ENCODE data around the gene SDK2.
A peak's percentile ranks its signal among the peaks of the same experiment; 100 is the strongest.

SDK2 gene

DNA sequence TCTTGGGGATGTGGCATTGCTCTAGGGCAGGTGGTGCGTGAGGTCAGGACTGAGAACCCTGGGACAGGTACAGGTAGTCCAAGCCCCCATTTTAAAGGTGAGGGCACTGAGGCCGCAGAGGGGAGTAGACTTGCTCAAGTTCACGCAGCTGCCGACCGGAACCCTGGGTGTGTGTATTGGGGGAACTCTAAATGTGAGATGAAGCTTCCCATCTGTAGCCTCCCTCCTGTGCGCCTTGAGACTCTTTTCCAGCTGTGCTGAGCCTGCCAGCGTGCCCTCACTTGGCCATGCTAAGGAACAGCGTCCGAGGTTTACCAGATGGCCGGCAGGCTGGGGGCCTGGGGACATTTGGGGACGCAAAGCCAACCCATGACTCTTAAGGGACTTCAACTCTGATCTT lies 253.4 kb downstream of the SDK2 start:
- no peak overlapping the region for H3K9ac ChIP-seq (ENCODE audit: low read length)
- H3K36me3 ChIP-seq (ENCODE audit: control insufficient read depth, insufficient read depth, low read length, severe bottlenecking) = no peaks in the 10 kb centered on the region

DNA sequence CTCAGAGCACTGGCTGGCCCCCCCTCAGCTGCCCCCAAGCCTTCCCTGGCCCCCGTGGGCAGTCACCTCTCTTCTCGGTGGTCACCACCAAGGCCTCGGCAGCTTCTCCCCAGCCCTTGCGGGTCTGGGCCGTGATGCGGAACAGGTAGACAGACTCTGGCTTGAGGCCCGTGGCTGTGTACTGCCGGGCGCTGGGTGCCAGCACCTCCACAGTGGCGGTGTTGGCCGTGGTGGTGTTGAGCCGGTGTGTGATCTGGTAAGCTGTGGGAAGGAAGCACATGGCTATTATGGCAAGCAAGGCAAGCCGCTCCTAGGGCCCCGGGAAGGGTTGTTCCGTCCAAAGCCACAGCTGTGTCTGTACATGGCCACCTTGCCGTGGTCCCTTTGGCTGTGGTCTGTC lies 254.0 kb downstream of the SDK2 start:
- Histone ChIP-seq H3K27me3 (replicated peaks; ENCODE audit: control insufficient read depth, insufficient read depth, low read length) (peaks cover 19% of the 10 kb centered on the region), H3K4me3 (ENCODE audit: low read length) (no peak overlapping the region), H3K36me3 (ENCODE audit: control insufficient read depth, insufficient read depth, low read length, severe bottlenecking) (no peaks in the 10 kb centered on the region), H3K9ac (ENCODE audit: low read length) (no peak overlapping the region), H3K4me1 (ENCODE audit: control insufficient read depth, insufficient read depth, low read length) (no peaks in the 10 kb centered on the region), H3K9me3 (ENCODE audit: control insufficient read depth, low read length) (no peaks in the 10 kb centered on the region)
- DNase-seq (ENCODE audit: low read depth) = no peak

More for the DNA sequence above, 253.4 kb downstream of the SDK2 start:
- H3K9me3 ChIP-seq (ENCODE audit: control insufficient read depth, low read length) = no peaks in the 10 kb centered on the region
- H3K4me3 ChIP-seq (ENCODE audit: low read length) = no peak overlapping the region
- no peaks in the 10 kb centered on the region for H3K4me1 ChIP-seq (ENCODE audit: control insufficient read depth, insufficient read depth, low read length)
- H3K27me3 ChIP-seq (replicated peaks; ENCODE audit: control insufficient read depth, insufficient read depth, low read length) = peaks cover 17% of the 10 kb centered on the region
- no peak for DNase-seq (ENCODE audit: low read depth)

DNA sequence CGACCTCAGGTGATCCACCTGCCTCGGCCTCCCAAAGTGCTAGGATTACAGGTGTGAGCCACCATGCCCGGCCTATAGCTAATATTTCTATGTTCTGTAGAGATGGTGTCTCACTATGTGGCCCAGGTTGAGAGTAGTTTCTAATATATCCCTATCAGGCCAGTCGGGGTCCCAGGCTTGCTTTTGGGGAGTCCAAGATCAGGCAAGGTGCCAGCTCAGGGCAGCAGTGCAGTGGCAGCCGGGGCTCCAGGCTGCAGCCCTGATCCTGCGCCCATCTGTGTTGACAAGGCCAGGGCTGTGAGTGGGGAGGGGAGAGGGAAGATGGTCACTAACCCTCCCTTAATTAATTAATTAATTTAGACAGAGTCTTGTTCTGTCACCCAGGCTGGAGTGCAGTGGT lies 254.8 kb downstream of the SDK2 start:
- no peak for DNase-seq (ENCODE audit: low read depth)
- Histone ChIP-seq H3K9ac (ENCODE audit: low read length) (no peak overlapping the region), H3K27me3 (replicated peaks; ENCODE audit: control insufficient read depth, insufficient read depth, low read length) (peaks cover 27% of the 10 kb centered on the region), H3K4me1 (ENCODE audit: control insufficient read depth, insufficient read depth, low read length) (no peaks in the 10 kb centered on the region), H3K36me3 (ENCODE audit: control insufficient read depth, insufficient read depth, low read length, severe bottlenecking) (no peaks in the 10 kb centered on the region), H3K4me3 (ENCODE audit: low read length) (no peak overlapping the region), H3K9me3 (ENCODE audit: control insufficient read depth, low read length) (no peaks in the 10 kb centered on the region)

DNA sequence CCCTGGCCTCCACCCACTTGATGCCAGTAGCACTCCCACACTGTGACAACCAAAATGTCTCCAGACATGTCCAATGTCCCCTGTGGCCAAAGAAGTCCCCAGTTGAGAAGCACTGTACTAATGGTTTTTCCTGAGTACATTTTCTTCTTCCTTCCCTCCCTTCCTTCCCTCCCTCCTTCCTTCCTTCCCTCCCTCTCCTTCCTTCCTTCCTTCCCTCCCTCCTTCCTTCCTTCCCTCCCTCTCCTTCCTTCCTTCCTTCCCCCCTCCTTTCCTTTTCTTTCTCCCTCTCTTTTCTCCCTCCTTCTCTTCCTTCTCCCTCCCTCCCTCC lies 255.7 kb downstream of the SDK2 start:
- H3K27me3 ChIP-seq (replicated peaks; ENCODE audit: control insufficient read depth, insufficient read depth, low read length) = peaks cover 31% of the 10 kb centered on the region
- H3K4me3 ChIP-seq (ENCODE audit: low read length) = no peak overlapping the region
- no peaks in the 10 kb centered on the region for H3K9me3 ChIP-seq (ENCODE audit: control insufficient read depth, low read length)
- H3K9ac ChIP-seq (ENCODE audit: low read length) = no peak overlapping the region
- no peaks in the 10 kb centered on the region for H3K4me1 ChIP-seq (ENCODE audit: control insufficient read depth, insufficient read depth, low read length)
- H3K36me3 ChIP-seq (ENCODE audit: control insufficient read depth, insufficient read depth, low read length, severe bottlenecking) = no peaks in the 10 kb centered on the region
- DNase-seq (ENCODE audit: low read depth) = no peak

DNA sequence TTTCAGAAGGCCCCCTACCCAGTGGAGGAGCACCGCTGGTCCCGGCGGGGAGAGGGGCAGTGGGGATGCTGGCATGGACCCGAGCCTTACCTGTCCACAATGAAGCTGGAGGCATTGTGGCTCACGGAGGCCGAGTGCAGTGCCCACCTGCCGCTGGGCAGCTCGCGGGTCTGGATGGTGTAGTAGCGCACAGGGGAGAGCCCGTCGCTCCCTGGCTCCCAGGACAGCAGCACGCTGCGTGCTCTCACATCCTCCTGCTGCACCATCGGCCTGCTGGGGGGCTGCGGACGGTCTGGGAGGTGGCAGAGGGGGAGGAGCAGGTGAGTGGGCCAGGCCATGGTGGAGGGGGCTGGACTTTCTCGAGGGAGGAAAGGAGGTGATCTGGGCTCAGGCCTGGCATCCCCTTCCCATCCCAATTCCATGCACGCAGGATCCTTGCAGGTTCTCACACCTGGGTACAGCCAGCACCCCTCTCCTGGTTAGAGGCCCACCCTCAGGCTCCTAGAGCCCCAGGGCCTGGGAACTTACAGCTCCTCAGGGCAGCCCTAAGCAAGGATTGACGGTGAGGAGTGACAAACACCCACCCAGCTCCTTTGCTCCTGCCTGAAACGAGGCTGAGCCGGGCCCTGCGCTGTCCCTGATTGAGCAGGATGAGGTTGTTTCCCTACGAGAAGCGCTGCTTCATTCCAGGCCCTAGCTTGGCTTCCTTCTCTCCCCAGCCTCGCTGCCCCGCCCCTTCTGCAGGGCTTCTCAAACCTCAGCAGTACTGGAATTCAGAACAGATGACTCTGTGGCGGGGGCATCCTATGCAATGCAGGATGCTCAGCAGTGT lies 256.3 kb downstream of the SDK2 start:
- DNase-seq (ENCODE audit: low read depth) = peak; percentile 56
- Histone ChIP-seq H3K4me1 (ENCODE audit: control insufficient read depth, insufficient read depth, low read length) (no peaks in the 10 kb centered on the region), H3K36me3 (ENCODE audit: control insufficient read depth, insufficient read depth, low read length, severe bottlenecking) (no peaks in the 10 kb centered on the region), H3K27me3 (replicated peaks; ENCODE audit: control insufficient read depth, insufficient read depth, low read length) (peaks cover 36% of the 10 kb centered on the region), H3K9me3 (ENCODE audit: control insufficient read depth, low read length) (no peaks in the 10 kb centered on the region), H3K4me3 (ENCODE audit: low read length) (no peak overlapping the region), H3K9ac (ENCODE audit: low read length) (no peak overlapping the region)

DNA sequence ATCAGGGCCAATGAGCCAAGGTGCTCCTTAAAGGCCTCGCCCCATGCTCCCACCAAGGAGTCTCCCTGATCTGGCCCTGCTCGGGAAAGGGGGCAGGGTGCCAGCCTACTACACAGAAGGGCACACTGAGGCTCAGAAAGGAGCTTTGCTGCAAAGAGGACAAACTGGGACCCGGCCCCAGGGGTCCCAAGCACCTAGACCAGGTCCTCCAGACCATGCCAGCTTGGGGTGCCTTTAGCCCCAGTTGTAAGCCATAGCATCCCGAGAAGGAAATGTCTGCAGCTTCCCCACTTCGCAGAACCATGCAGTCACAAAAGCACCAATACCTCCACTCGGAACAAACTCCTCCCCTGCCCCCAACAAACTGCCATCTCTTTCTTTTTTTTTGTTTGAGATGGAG lies 257.7 kb downstream of the SDK2 start:
- H3K27me3 ChIP-seq (replicated peaks; ENCODE audit: control insufficient read depth, insufficient read depth, low read length) = peaks cover 46% of the 10 kb centered on the region
- no peaks in the 10 kb centered on the region for H3K4me1 ChIP-seq (ENCODE audit: control insufficient read depth, insufficient read depth, low read length)
- H3K9ac ChIP-seq (ENCODE audit: low read length) = no peak overlapping the region
- no peaks in the 10 kb centered on the region for H3K36me3 ChIP-seq (ENCODE audit: control insufficient read depth, insufficient read depth, low read length, severe bottlenecking)
- DNase-seq (ENCODE audit: low read depth) = no peak
- no peaks in the 10 kb centered on the region for H3K9me3 ChIP-seq (ENCODE audit: control insufficient read depth, low read length)
- no peak overlapping the region for H3K4me3 ChIP-seq (ENCODE audit: low read length)

DNA sequence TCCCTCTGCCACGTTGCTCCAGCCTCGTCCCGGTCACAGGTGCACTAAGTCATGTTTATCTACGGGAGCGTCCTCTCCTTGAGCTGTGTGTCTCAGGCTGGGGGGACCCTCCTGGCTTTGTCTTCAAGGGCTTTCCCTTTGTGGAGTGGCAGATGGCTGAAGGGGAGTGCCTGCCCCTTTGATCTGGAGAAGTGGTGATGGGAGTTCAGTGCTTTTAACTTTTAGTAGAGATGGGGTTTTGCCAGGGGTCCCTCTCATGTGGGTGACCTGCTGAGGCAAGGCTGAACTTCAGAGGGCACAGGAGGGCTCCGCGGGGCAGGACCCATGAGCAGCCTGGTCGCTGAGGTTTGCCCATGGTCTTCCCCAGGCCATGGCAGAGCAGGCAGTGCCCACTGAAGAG lies 259.3 kb downstream of the SDK2 start:
- no peak for DNase-seq (ENCODE audit: low read depth)
- no peaks in the 10 kb centered on the region for H3K36me3 ChIP-seq (ENCODE audit: control insufficient read depth, insufficient read depth, low read length, severe bottlenecking)
- no peaks in the 10 kb centered on the region for H3K9me3 ChIP-seq (ENCODE audit: control insufficient read depth, low read length)
- H3K9ac ChIP-seq (ENCODE audit: low read length) = no peak overlapping the region
- no peak overlapping the region for H3K4me3 ChIP-seq (ENCODE audit: low read length)
- H3K4me1 ChIP-seq (ENCODE audit: control insufficient read depth, insufficient read depth, low read length) = peaks cover 3% of the 10 kb centered on the region
- peaks cover 42% of the 10 kb centered on the region for H3K27me3 ChIP-seq (replicated peaks; ENCODE audit: control insufficient read depth, insufficient read depth, low read length)

DNA sequence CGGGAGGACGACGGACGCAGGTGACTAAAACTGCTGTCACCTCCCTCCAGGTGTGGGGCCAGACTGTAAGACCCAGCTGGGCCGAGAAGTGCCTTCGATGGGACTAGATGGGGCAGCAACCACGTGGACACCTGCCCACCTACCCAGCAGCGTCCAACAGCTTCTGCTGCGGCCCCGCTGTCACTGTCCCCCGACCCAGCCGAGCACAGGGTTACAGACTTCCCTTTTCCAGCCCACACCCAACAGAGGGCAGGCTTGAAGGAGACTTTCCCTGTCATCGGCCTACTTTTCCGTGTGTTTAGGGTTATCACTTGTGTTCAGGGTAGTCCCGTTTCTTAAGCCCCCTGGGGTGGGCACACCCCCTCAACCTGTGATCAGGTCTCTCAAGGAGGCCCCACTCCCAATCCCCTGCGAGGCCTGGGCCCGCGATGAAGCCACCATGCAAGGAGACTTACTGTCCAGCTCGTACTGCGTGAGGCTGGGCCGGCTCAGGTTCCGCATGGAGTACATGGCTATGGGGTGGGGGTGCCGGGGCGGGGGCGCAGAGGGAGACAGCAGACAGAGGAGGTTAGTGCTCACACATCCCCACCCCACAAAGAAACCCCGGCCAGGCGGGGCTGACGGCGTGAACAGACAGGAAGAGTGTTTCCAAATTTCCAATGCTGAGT lies 263.7 kb downstream of the SDK2 start:
- H3K9ac ChIP-seq (ENCODE audit: low read length) = no peak overlapping the region
- H3K27me3 ChIP-seq (replicated peaks; ENCODE audit: control insufficient read depth, insufficient read depth, low read length) = peaks cover 53% of the 10 kb centered on the region
- H3K36me3 ChIP-seq (ENCODE audit: control insufficient read depth, insufficient read depth, low read length, severe bottlenecking) = no peaks in the 10 kb centered on the region
- DNase-seq (ENCODE audit: low read depth) = no peak
- H3K4me1 ChIP-seq (ENCODE audit: control insufficient read depth, insufficient read depth, low read length) = peaks cover 8% of the 10 kb centered on the region
- H3K4me3 ChIP-seq (ENCODE audit: low read length) = no peak overlapping the region
- no peaks in the 10 kb centered on the region for H3K9me3 ChIP-seq (ENCODE audit: control insufficient read depth, low read length)

DNA sequence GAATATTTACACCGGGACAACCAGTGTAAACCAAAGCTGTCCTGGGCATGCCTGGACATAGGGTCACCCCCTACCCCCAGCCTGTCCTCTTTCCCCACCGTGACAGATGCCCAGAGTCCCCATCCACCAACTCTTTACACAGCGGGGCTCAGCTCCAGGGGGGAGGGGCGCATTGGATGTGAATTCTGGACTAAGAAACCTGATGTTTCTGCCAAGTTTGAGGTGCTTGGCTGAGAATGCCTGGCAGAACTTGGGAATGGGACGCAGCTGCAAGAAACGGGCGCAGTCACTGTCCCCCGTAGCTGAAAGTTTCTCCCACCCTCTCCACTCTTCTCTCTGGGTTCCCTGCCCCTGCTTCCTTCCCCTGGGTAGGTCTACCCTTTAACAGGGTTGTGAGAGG lies 264.4 kb downstream of the SDK2 start:
- peaks cover 8% of the 10 kb centered on the region for H3K4me1 ChIP-seq (ENCODE audit: control insufficient read depth, insufficient read depth, low read length)
- no peak for DNase-seq (ENCODE audit: low read depth)
- H3K36me3 ChIP-seq (ENCODE audit: control insufficient read depth, insufficient read depth, low read length, severe bottlenecking) = no peaks in the 10 kb centered on the region
- H3K9ac ChIP-seq (ENCODE audit: low read length) = no peak overlapping the region
- no peaks in the 10 kb centered on the region for H3K9me3 ChIP-seq (ENCODE audit: control insufficient read depth, low read length)
- H3K4me3 ChIP-seq (ENCODE audit: low read length) = no peak overlapping the region
- peaks cover 47% of the 10 kb centered on the region for H3K27me3 ChIP-seq (replicated peaks; ENCODE audit: control insufficient read depth, insufficient read depth, low read length)

DNA sequence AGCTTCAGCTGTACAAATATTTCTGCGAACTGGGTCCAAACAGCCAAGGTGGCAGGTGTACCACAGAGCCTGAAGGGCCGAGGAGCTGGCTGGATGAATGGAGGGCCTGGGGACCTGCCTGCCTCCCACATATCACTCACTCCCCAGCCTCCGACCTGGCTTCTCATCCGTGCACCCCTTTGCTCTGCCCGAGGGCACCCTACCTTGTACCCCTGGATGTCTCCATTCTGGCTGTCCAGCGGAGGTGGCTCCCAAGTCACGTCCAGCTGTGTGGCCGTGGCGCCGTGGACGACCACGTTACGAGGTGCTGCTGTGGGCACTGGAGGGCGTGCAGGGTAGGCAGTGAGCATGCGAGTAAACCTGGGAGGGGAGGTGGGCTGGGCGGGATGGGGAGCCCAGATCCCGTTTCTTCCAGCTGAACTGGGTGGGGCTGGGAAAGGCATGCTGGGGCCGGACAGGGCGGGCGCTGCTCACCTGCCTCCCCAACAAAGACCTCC lies 265.2 kb downstream of the SDK2 start:
- peaks cover 47% of the 10 kb centered on the region for H3K27me3 ChIP-seq (replicated peaks; ENCODE audit: control insufficient read depth, insufficient read depth, low read length)
- no peak overlapping the region for H3K4me3 ChIP-seq (ENCODE audit: low read length)
- H3K9me3 ChIP-seq (ENCODE audit: control insufficient read depth, low read length) = no peaks in the 10 kb centered on the region
- no peaks in the 10 kb centered on the region for H3K36me3 ChIP-seq (ENCODE audit: control insufficient read depth, insufficient read depth, low read length, severe bottlenecking)
- H3K4me1 ChIP-seq (ENCODE audit: control insufficient read depth, insufficient read depth, low read length) = peaks cover 8% of the 10 kb centered on the region
- no peak for DNase-seq (ENCODE audit: low read depth)
- H3K9ac ChIP-seq (ENCODE audit: low read length) = no peak overlapping the region

DNA sequence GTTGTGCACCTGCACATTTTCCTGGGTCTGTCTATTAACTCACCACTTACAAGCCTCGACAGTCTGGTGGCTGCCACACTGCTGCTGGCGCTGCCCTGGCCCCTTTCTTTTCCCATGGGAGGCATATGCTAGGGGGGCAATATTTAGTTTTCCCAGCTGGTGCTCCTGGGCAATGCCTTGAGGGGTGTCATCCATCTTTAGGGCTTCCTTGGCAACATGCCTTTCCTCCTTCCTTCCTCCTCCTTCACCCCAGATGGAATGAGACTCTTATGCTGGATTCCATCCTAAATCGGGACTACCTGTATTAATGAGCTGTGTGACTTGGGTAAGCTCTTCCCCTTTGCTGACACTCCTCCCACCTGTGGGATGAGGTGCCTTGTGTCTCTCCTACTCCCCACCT lies 267.6 kb downstream of the SDK2 start:
- no peak overlapping the region for H3K9ac ChIP-seq (ENCODE audit: low read length)
- H3K9me3 ChIP-seq (ENCODE audit: control insufficient read depth, low read length) = no peaks in the 10 kb centered on the region
- no peak for DNase-seq (ENCODE audit: low read depth)
- H3K27me3 ChIP-seq (replicated peaks; ENCODE audit: control insufficient read depth, insufficient read depth, low read length) = peaks cover 43% of the 10 kb centered on the region
- H3K4me3 ChIP-seq (ENCODE audit: low read length) = no peak overlapping the region
- peaks cover 8% of the 10 kb centered on the region for H3K4me1 ChIP-seq (ENCODE audit: control insufficient read depth, insufficient read depth, low read length)
- H3K36me3 ChIP-seq (ENCODE audit: control insufficient read depth, insufficient read depth, low read length, severe bottlenecking) = no peaks in the 10 kb centered on the region
